ENCODE data around the gene DBNDD1. TPM values are rescaled to one million over a fixed set of nuclear protein-coding genes. Genes with fewer than 3 reads are reported as not detected.
A peak's percentile ranks its signal among the peaks of the same experiment; 100 is the strongest.

DBNDD1 gene
- total RNA-seq, 1 donor from 2014 or later: 24.0 TPM

GRCh38 chr16:90048737-90049330 is 29.6 kb upstream of the DBNDD1 start:
- Mint-ChIP-seq H3K4me1 (ENCODE audit: low read depth, unreplicated experiment) (no peaks in the 10 kb centered on the region), H3K27ac (ENCODE audit: unreplicated experiment) (peak overlapping the region; percentile 26), H3K4me3 (ENCODE audit: unreplicated experiment) (no peak overlapping the region), H3K36me3 (ENCODE audit: low read depth, unreplicated experiment) (peaks cover 3% of the 10 kb centered on the region), H3K9me3 (ENCODE audit: unreplicated experiment) (peaks cover 14% of the 10 kb centered on the region), H3K27me3 (ENCODE audit: low read depth, unreplicated experiment) (peaks cover 9% of the 10 kb centered on the region)
- H4K20me1 ChIP-seq (ENCODE audit: insufficient read depth, low read length): peaks cover 4% of the 10 kb centered on the region
- no peaks in the 10 kb centered on the region for H3K79me2 ChIP-seq (ENCODE audit: insufficient read depth, low read length)
- H2AFZ ChIP-seq (ENCODE audit: low read depth, low read length): no peak overlapping the region
- H3K27ac ChIP-seq (ENCODE audit: low read depth, low read length): no peak overlapping the region
- DNase-seq (ENCODE audit: low read depth) (no peak), FAIRE-seq (no peak)
- H3K27me3 ChIP-seq (ENCODE audit: insufficient read depth, low read length): peaks cover 3% of the 10 kb centered on the region
- H3K4me3 ChIP-seq (ENCODE audit: insufficient read depth, low read depth, low read length): no peak overlapping the region
- TF ChIP-seq CTCF (IDR thresholded peaks at IDR 0.05; ENCODE audit: insufficient read depth, low read depth, low read length) (no peak), EZH2 (IDR thresholded peaks at IDR 0.05; ENCODE audit: insufficient read depth, low read length) (no peak)
- H3K4me2 ChIP-seq (ENCODE audit: low read length): no peak overlapping the region
- no peak overlapping the region for H3K9ac ChIP-seq (ENCODE audit: low read length)
- no peaks in the 10 kb centered on the region for H3K36me3 ChIP-seq (ENCODE audit: insufficient read depth, low read length)
- peaks cover under 1% of the 10 kb centered on the region for H3K9me3 ChIP-seq (ENCODE audit: insufficient read depth, low read depth, low read length)
- H3K4me1 ChIP-seq (ENCODE audit: insufficient read depth, low read length): peaks cover 15% of the 10 kb centered on the region

- H3K9ac ChIP-seq (ENCODE audit: low read length): no peak overlapping the region
- peaks cover 20% of the 10 kb centered on the region for H3K4me1 ChIP-seq (ENCODE audit: insufficient read depth, low read length)
- Mint-ChIP-seq H3K9me3 (ENCODE audit: unreplicated experiment) (peaks cover 12% of the 10 kb centered on the region), H3K27ac (ENCODE audit: unreplicated experiment) (no peak overlapping the region), H3K27me3 (ENCODE audit: low read depth, unreplicated experiment) (peaks cover 9% of the 10 kb centered on the region), H3K36me3 (ENCODE audit: low read depth, unreplicated experiment) (peaks cover 2% of the 10 kb centered on the region), H3K4me1 (ENCODE audit: low read depth, unreplicated experiment) (peaks cover 2% of the 10 kb centered on the region), H3K4me3 (ENCODE audit: unreplicated experiment) (no peak overlapping the region)
- H3K27me3 ChIP-seq (ENCODE audit: insufficient read depth, low read length): peaks cover 3% of the 10 kb centered on the region
- H2AFZ ChIP-seq (ENCODE audit: low read depth, low read length): no peak overlapping the region
- TF ChIP-seq CTCF (IDR thresholded peaks at IDR 0.05; ENCODE audit: insufficient read depth, low read depth, low read length) (no peak), EZH2 (IDR thresholded peaks at IDR 0.05; ENCODE audit: insufficient read depth, low read length) (no peak)
- H3K27ac ChIP-seq (ENCODE audit: low read depth, low read length): no peak overlapping the region
- no peaks in the 10 kb centered on the region for H3K9me3 ChIP-seq (ENCODE audit: insufficient read depth, low read depth, low read length)
- no peaks in the 10 kb centered on the region for H3K79me2 ChIP-seq (ENCODE audit: insufficient read depth, low read length)
- H3K4me3 ChIP-seq (ENCODE audit: insufficient read depth, low read depth, low read length): no peak overlapping the region
- FAIRE-seq: no peak
- H4K20me1 ChIP-seq (ENCODE audit: insufficient read depth, low read length): peaks cover 7% of the 10 kb centered on the region
- DNase-seq (ENCODE audit: low read depth): no peak
- H3K4me2 ChIP-seq (ENCODE audit: low read length): no peak overlapping the region
- H3K36me3 ChIP-seq (ENCODE audit: insufficient read depth, low read length): no peaks in the 10 kb centered on the region
Measured at GRCh38 chr16:90048347-90048722, 29.1 kb upstream of the DBNDD1 start.

GRCh38 chr16:90047714-90048346 is 28.6 kb upstream of the DBNDD1 start:
- Histone ChIP-seq H3K4me2 (ENCODE audit: low read length) (peak overlapping the region; percentile 81), H2AFZ (ENCODE audit: low read depth, low read length) (no peak overlapping the region), H3K27me3 (ENCODE audit: insufficient read depth, low read length) (peaks cover 3% of the 10 kb centered on the region), H4K20me1 (ENCODE audit: insufficient read depth, low read length) (peaks cover 8% of the 10 kb centered on the region), H3K4me1 (ENCODE audit: insufficient read depth, low read length) (peaks cover 20% of the 10 kb centered on the region), H3K9me3 (ENCODE audit: insufficient read depth, low read depth, low read length) (no peaks in the 10 kb centered on the region), H3K79me2 (ENCODE audit: insufficient read depth, low read length) (no peaks in the 10 kb centered on the region), H3K36me3 (ENCODE audit: insufficient read depth, low read length) (no peaks in the 10 kb centered on the region), H3K9ac (ENCODE audit: low read length) (no peak overlapping the region), H3K4me3 (ENCODE audit: insufficient read depth, low read depth, low read length) (no peak overlapping the region), H3K27ac (ENCODE audit: low read depth, low read length) (no peak overlapping the region)
- Mint-ChIP-seq H3K9me3 (ENCODE audit: unreplicated experiment) (peaks cover 8% of the 10 kb centered on the region), H3K27me3 (ENCODE audit: low read depth, unreplicated experiment) (peaks cover 9% of the 10 kb centered on the region), H3K36me3 (ENCODE audit: low read depth, unreplicated experiment) (no peaks in the 10 kb centered on the region), H3K4me1 (ENCODE audit: low read depth, unreplicated experiment) (peaks cover 2% of the 10 kb centered on the region), H3K4me3 (ENCODE audit: unreplicated experiment) (no peak overlapping the region), H3K27ac (ENCODE audit: unreplicated experiment) (no peak overlapping the region)
- TF ChIP-seq CTCF (IDR thresholded peaks at IDR 0.05; ENCODE audit: insufficient read depth, low read depth, low read length) (no peak), EZH2 (IDR thresholded peaks at IDR 0.05; ENCODE audit: insufficient read depth, low read length) (no peak)
- DNase-seq (ENCODE audit: low read depth) (no peak), FAIRE-seq (no peak)
